HG03521 (cell line): ENCODE results near the gene FAM168A.

Experiments used
- ATAC-seq: cut with Tn5 transposase; IDR thresholded peaks from one replicate; pipeline ENCODE4 v1.9.1; 2021; ENCODE audit warnings: mild to moderate bottlenecking, moderate library complexity; ENCODE audit not compliant: unreplicated experiment

The FAM168A gene

DNA sequence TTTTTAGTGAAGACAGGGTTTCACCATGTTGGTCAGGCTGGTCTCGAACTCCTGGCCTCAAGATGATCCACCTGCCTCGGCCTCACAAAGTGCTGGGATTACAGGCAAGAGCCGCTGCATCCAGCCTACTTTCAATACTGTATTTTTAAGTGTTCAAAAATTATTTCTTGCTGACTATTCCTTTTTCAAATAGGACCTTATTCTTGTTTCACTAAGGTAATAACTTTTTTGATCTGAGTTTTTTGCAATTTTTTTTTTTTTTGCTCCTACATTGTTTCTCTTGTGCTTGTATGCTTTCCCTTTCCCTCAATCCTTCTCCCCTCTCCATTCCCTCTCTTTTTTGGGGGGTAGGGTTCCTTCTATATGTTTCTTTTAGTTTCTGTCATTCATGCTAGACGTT, 73.1 kb downstream of the FAM168A start:
- no peak for ATAC-seq

DNA sequence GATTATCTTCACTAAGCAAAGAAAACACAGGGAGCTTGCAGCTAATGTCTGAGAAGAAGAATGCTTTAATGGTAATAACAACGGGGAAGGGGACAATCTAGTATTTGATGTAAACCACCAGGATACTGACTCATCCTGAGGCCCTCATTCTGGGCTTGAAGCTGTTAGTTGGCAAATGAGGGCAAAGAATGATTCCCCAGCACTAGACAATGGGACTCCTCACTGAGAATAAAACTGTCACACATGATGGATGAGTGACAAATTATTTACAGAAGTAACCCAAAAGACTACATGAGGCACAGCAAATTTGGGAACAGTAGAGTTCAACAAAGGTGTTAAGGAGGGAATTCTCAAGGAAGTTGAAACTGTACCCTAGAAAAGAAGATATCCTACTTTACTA, 76.3 kb downstream of the FAM168A start:
- no peak for ATAC-seq

DNA sequence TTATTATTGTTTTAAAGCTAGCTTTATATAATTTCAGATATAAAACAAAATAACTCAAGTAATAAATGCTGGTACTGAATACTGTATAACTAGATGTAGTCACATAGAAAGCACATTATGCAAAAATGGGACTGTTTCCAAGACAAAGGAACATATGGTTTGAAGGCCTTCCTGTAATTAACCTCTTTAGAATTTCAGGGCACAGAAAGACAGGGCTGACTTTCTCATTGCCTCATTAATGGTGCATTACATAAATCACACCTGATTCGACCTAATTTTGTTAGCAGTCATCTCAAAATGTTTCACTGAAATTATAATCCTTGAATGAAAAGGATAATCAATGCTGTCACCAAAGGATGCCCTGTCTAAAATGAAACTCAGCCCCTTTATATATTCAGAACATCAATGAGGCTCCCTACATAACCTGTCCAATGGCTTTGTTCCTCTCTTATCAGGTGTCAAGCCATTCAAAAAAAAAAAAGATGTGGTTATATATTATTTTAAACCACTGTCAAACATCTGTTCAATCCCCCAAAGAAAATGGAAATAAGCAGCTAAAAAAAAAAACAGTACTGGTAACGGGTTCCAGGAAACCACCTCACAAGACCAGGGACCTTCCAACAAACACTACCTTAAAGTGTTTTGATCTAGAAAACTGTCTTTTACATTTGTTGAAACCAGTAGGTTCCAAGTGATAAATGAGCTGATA, 77.4 kb downstream of the FAM168A start:
- no peak for ATAC-seq

DNA sequence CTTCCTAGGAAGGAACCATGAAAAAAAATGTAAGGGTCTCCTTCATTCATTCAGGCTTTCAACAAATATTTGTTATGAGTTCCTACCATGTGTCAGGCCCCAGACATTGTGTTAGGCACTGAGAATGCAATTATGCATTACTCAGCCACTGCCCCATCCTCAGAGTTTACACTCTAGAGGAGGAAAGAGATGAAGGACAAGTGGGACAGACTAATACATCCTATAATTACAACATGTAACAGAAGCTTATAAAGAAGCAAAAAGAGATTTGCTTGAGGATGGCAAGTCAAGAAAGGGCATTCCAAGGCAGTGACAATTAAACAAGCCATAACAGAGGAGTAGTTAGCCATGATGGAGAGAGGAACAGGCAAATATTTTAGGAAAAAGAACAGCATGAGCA, 78.6 kb downstream of the FAM168A start:
- no peak for ATAC-seq

DNA sequence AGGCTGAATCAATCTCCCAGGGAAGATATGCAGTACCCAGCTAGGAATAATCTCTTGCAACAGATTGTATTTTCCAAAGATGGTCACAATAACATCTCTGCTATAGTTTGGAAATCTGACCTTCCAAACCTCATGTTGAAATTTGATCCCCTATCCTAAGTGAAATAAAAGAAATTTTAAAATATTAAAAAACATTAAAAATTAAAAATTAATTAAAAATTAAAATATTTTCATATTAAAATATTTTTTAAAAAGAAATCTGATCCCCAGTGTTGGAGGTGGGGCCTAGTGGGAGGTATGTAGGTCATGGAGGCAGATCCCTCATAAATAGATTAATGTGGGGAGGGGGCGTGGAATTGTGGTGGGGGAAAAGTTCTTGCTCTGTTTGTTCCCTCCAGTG, 79.7 kb downstream of the FAM168A start:
- no peak for ATAC-seq

- ATAC-seq = no peak
Observed at GRCh38 chr11:73516080-73516479, 81.8 kb downstream of the FAM168A start.

- ATAC-seq = no peak
Observed at GRCh38 chr11:73513707-73514106, 84.2 kb downstream of the FAM168A start.

DNA sequence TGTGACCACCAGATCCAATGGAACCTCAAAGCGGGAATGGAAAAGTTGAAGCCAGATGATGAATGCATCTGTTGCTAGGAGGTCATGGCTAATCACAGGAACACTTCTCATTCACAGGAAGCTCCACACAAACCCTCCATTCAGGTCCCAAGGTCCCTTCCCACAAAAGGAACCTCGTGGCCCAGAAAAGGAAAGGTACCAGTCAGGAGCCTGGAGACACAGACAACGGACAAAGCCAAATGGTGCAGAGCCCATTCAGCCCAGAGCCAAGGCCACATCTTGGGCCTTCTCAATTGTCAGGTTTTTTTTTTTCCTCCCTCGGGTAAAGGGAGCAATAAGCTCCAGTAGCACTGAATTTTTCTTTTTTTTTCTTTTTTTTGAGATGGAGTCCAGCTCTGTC, 87.0 kb downstream of the FAM168A start:
- no peak for ATAC-seq

GRCh38 chr11:73510106-73510505, 87.8 kb downstream of the FAM168A start:
- no peak for ATAC-seq

DNA sequence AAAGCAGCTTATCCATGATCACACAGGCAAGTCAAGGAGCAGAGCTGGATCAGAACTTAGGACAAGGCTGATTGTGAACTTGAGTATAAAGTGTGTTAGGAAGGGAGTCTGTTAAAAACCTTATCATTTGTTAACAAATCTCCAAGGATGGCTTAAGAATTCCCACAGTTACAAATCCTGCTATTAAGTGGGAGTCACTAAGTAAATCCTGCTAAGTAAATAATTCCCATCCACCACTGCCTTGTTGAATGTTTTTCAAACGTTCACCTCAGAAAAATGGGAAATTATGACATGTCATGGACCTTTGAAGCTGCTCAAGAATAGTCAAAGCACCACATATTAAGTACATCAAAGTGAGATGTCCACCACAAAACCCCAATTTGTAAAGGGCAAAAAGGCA, 88.7 kb downstream of the FAM168A start:
- ATAC-seq = no peak

- no peak for ATAC-seq
Observed at GRCh38 chr11:73508243-73509176, 89.4 kb downstream of the FAM168A start.

GRCh38 chr11:73507086-73507485, 90.8 kb downstream of the FAM168A start:
- no peak for ATAC-seq

GRCh38 chr11:73506038-73506437, 91.9 kb downstream of the FAM168A start:
- no peak for ATAC-seq

GRCh38 chr11:73498343-73498742, 99.6 kb downstream of the FAM168A start:
- ATAC-seq = no peak

- no peak for ATAC-seq
Observed at GRCh38 chr11:73496134-73496533, 101.8 kb downstream of the FAM168A start.

- ATAC-seq = no peak
Observed at GRCh38 chr11:73495731-73496130, 102.2 kb downstream of the FAM168A start.

DNA sequence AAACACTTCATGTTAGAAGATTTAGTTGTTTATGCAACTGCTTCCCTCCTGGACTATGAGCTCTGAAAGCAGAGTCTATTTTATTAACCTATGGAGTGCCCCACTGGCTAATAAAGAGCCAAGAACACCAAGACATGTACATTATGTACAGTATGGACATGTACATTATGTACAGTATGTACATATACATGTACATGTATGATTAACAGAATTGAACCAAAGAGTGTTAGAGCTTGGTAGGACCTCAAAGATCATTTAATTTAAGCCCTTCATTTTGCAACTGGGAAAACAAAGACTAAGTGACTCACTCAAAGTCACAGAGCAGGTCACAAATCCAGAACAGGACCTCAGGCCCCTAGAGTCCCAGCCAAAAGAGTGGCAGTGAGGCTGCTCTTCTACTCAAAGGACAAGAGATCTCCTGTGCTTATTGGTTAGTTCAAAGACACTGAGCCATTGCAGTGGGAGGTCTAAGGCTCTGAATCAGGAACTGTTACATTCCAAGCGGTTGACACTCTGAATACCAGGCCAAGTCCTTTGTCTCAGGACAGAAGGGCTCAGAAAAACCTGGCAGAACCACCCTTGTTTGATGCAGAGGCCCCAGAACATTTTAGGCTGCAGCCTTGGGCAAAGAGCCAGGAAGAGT, 103.8 kb downstream of the FAM168A start:
- ATAC-seq = no peak

- ATAC-seq = no peak
Observed at GRCh38 chr11:73481626-73482025, 116.3 kb downstream of the FAM168A start.

- no peak for ATAC-seq
Observed at GRCh38 chr11:73480677-73481076, 117.2 kb downstream of the FAM168A start.

DNA sequence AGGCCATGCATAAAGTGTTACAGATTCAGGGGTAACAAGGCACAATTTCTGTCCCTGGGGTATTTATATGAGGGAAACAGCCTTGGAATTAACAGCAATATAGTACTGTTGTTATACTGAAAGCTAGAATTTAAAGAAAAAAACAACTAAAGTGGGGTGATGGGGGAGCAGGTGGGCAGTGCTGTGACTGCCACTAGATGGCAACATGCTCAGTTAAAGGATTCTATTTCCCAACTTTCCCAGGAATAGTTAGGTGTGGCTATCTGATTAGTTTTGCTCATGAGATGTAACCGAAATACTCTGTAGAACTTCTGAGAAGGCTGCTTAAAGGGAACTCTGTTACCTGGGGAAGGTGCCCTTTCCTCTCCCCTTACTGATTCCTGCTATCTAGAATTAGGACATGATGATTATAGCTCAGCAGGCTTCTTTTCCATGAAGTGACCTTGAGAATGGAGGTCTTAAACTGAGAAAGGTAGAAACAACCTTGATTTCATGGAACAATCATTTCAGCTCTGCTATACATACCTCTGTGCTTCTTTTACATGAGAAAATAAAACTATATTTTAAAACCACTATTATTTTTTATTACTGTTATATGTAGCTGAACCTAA, 119.1 kb downstream of the FAM168A start:
- no peak for ATAC-seq

GRCh38 chr11:73477518-73477917, 120.4 kb downstream of the FAM168A start:
- no peak for ATAC-seq
